HepG2 (cell line): ENCODE results near the gene SNHG17. TPM values are rescaled to one million over a fixed set of nuclear protein-coding genes. Genes with fewer than 3 reads are reported as not detected.
A peak's percentile ranks its signal among the peaks of the same experiment; 100 is the strongest.

Experiments
- ATAC-seq: fragments of 200-7000 bp; cut with Tn5 transposase; 3 replicates; pipeline ENCODE4 v1.9.1; 2020; ENCODE audit warnings: mild to moderate bottlenecking, moderate library complexity
- BruUV-seq: library from RNA; stranded (reverse); fragments of 400-500 nt; replicated peaks from 2 replicates; lab custom pipeline; 2021; lab: Mats Ljungman, UMichigan
- CTCF ChIA-PET: fragments of 300-600 bp; formaldehyde crosslinking; extraction: SDS; loops from one replicate; lab custom pipeline; 2021; ENCODE audit warnings: low total read pairs, inconsistent platforms, low intra/inter-chr PET ratio; lab: Yijun Ruan, JAX
- POLR2A ChIA-PET: fragments of 350-600 bp; sonication (Branson Sonifier 250); formaldehyde crosslinking; loops from one replicate; lab custom pipeline; 2020; ENCODE audit warnings: antibody characterized with exemption, inconsistent platforms; lab: Yijun Ruan, JAX
- DNase-seq: peaks from one replicate; pipeline ENCODE4 v3.0.0-alpha.2; 2015; ENCODE audit warnings: low spot score
- FAIRE-seq: peaks from 3 replicates; lab custom pipeline; 2011; peaks lifted over from hg19 to GRCh38; lab: Jason Lieb, UNC
- H2AFZ ChIP-seq: one replicate; pipeline ENCODE4 v1.6.1; 2011; ENCODE audit warnings: low read length, inconsistent platforms
- H3K27ac ChIP-seq: fragments of 300-600 bp; 3 replicates; pipeline ENCODE4 v1.8.0; 2011; ENCODE audit warnings: mixed run types, mild to moderate bottlenecking, mixed read lengths, low read length, inconsistent platforms; ENCODE audit not compliant: insufficient read depth; ENCODE audit errors: extremely low read length
- H3K27me3 ChIP-seq, 2 experiments: fragments of 200-600 bp in 1 of 2; 2 replicates in 1 of 2; 3 replicates in 1 of 2; pipeline versions ENCODE4 v1.6.0 to v1.8.0; 2011; ENCODE audit warnings: low read length in 2 of 2, mild to moderate bottlenecking in 2 of 2, moderate library complexity in 2 of 2, inconsistent platforms in 1 of 2; ENCODE audit not compliant: insufficient read depth in 2 of 2, control insufficient read depth in 1 of 2
- H3K36me3 ChIP-seq, 2 experiments: fragments of 200-600 bp in 1 of 2; replicated peaks in 1 of 2; 2 replicates in 1 of 2; 3 replicates in 1 of 2; pipeline versions ENCODE4 v1.5.1 to v1.8.0; 2011; ENCODE audit warnings: low read length in 2 of 2, inconsistent platforms in 1 of 2; ENCODE audit not compliant: insufficient read depth in 2 of 2, control insufficient read depth in 1 of 2
- H3K4me1 ChIP-seq: 2 replicates; pipeline ENCODE4 v1.5.1; 2012; ENCODE audit warnings: low read length, inconsistent platforms; ENCODE audit not compliant: insufficient read depth
- H3K4me2 ChIP-seq: 2 replicates; pipeline ENCODE4 v1.6.0; 2011; ENCODE audit warnings: low read depth, low read length, inconsistent platforms
- H3K4me3 ChIP-seq, 3 experiments: fragments of 200-600 bp in 1 of 3; sonication (generic), shearing (Covaris generic) in 1 of 3; replicated peaks in 1 of 3; 2 replicates each; pipeline ENCODE4 v1.5.1; 2011 to 2016; ENCODE audit warnings: low read length in 3 of 3, inconsistent platforms in 2 of 3, low read depth in 2 of 3, mild to moderate bottlenecking in 2 of 3, control low read depth in 1 of 3, mixed read lengths in 1 of 3; ENCODE audit not compliant: insufficient read depth in 1 of 3
- H3K79me2 ChIP-seq: one replicate; pipeline ENCODE4 v1.6.1; 2011; ENCODE audit warnings: low read length, inconsistent platforms; ENCODE audit not compliant: insufficient read depth
- H3K9ac ChIP-seq: 2 replicates; pipeline ENCODE4 v1.6.0; 2011; ENCODE audit warnings: mild to moderate bottlenecking, low read depth, low read length, inconsistent platforms; ENCODE audit not compliant: insufficient read depth
- H3K9me3 ChIP-seq: 2 replicates; pipeline ENCODE4 v1.5.1; 2012; ENCODE audit warnings: mild to moderate bottlenecking, low read length
- H4K20me1 ChIP-seq: 2 replicates; pipeline ENCODE4 v1.6.0; 2011; ENCODE audit warnings: inconsistent platforms, mild to moderate bottlenecking, low read length, moderate library complexity; ENCODE audit not compliant: insufficient read depth
- FOSL2 ChIP-seq: sonication (generic); formaldehyde crosslinking; IDR thresholded peaks from 2 replicates; pipeline ENCODE4 v1.4.0; 2020; ENCODE audit warnings: missing genetic modification reagents
- NR2F1 ChIP-seq, 2 experiments: fragments of 450-650 bp in 1 of 2; formaldehyde crosslinking in 1 of 2; IDR thresholded peaks; 2 replicates each; pipeline versions ENCODE4 v1.5.0 to v1.6.1; 2016 to 2020; ENCODE audit warnings: mild to moderate bottlenecking in 1 of 2, missing compliant biosample characterization in 1 of 2, missing genetic modification reagents in 1 of 2, moderate library complexity in 1 of 2
- RBAK ChIP-seq: sonication (generic); formaldehyde crosslinking; IDR thresholded peaks from 2 replicates; pipeline ENCODE4 v1.5.1; 2020; ENCODE audit warnings: mild to moderate bottlenecking, missing genetic modification reagents
- ZNF12 ChIP-seq: sonication (generic); formaldehyde crosslinking; IDR thresholded peaks from 2 replicates; pipeline ENCODE4 v1.5.0; 2020; ENCODE audit warnings: missing genetic modification reagents
- ZNF143 ChIP-seq: sonication (generic); formaldehyde crosslinking; IDR thresholded peaks from 2 replicates; pipeline ENCODE4 v1.4.0; 2020; ENCODE audit warnings: missing genetic modification reagents
- WGBS: methylation state at CpG from one replicate; pipeline ENCODE4 v1.1.6; 2017; ENCODE audit warnings: low lambda C conversion rate; 5-methylcytosine and 5-hydroxymethylcytosine counted together
- in situ Hi-C: cut with HindIII; loops from 2 replicates; pipeline ENCODE4 v1.10.0; 2017; ENCODE audit warnings: low pct_unique_long_range_greater_than_20kb; ENCODE audit not compliant: extremely low pct_ligation_motif_present
- intact Hi-C: fragments of 100-400 bp; cut with micrococcal nuclease; formaldehyde crosslinking; loops from one replicate; pipeline ENCODE4 v1.10.0; 2022; ENCODE audit not compliant: unreplicated experiment
- polyA plus RNA-seq, 8 experiments: library from polyadenylated mRNA; depleted of rRNA in 3 of 8; stranded (reverse) in 7 of 8; unstranded in 1 of 8; fragments of >200 nt; fragmentation: Illumina TruSeq in 4 of 8; extraction: Trizol in 4 of 8; gene quantifications; 2 replicates each; pipeline versions ENCODE4 v1.2.1 to v1.2.3, GENCODE V29; 2011 to 2016; ENCODE audit warnings: low read depth in 4 of 8, missing spikeins in 1 of 8, mixed read lengths in 1 of 8; ENCODE audit not compliant: insufficient read depth in 1 of 8
- total RNA-seq, 5 experiments: library from RNA; depleted of rRNA; stranded (reverse); fragments of >200 nt; fragmentation: Illumina TruSeq; extraction: Trizol; gene quantifications; 2 replicates each; pipeline ENCODE4 v1.2.3, GENCODE V29; 2016; ENCODE audit warnings: low read depth in 1 of 5

The SNHG17 gene
- total and polyA plus RNA-seq, 2 of the 13 experiments (the other 11 are each of a cell fraction or from before 2014, with no cell fraction given): 26.2 to 41.2 TPM

DNA sequence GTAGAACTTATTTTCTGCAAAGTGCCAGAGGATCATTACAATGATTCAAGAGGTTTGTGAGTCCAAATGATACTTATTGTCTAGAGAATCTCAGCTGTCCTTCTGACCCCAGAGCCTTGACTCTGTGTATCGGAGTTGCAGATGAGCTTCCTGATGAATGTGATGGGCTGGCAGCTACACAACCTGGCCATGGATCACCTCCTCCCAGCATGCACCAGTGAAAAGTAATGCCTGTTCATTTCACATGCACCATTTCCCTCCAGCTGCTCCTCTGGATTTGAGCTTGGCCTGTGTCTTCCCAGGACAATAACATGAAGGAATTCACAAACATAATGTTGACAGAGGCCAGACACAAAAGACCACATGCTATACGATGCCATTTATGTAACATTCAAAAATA lies 30.0 kb downstream of the SNHG17 start:
- CTCF ChIA-PET: no interaction called here
- H3K4me3 ChIP-seq: no peak overlapping the region
- H3K27me3 ChIP-seq: no peaks in the 10 kb centered on the region
- H3K9ac ChIP-seq: no peak overlapping the region
- H3K9me3 ChIP-seq: no peaks in the 10 kb centered on the region
- DNase-seq: no peak
- POLR2A ChIA-PET: no interaction called here
- in situ Hi-C loops (loop anchor here (5.0 to 25.0 kb wide), 2 partner anchors 68 to 343 kb away; no protein-coding TSS in a partner anchor), intact Hi-C loops (loop anchor here (5.0 kb wide), 1 partner anchor 328 kb away; no protein-coding TSS in a partner anchor)
- 69% methylated on average over 2 of the region's 2 CpGs for WGBS
- TF ChIP-seq ZNF143: peak; percentile 71
- no peak for TF ChIP-seq NR2F1 (CRISPR knock-in tag; IDR thresholded peaks at IDR 0.05)
- ATAC-seq: no peak
- no peaks in the 10 kb centered on the region for H3K36me3 ChIP-seq
- H3K79me2 ChIP-seq: no peaks in the 10 kb centered on the region
- H2AFZ ChIP-seq: no peak overlapping the region
- no peak overlapping the region for H3K4me2 ChIP-seq
- no peak for FAIRE-seq
- H3K27ac ChIP-seq: no peak overlapping the region
- H4K20me1 ChIP-seq: no peaks in the 10 kb centered on the region
- peaks cover 14% of the 10 kb centered on the region for H3K4me1 ChIP-seq
- BruUV-seq: no TSS peak

DNA sequence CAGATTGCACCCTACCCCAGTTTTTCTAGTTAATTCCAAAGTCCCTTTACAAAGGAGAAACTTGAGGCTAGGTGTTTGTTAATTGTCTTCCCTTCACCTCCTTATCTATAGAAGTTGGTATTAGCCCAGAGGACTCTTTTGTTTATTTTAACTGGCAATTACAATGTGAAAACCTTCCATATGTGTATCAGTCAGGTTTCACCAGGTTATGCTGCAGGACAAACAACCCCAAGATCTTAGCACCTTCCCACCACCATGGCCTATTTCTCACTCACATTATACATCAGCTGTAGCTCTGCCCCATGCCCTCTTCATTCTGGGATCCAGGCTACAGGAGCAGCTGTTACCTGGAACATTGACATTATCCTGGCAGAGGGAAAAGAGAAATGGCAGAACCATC lies 31.1 kb downstream of the SNHG17 start:
- Histone ChIP-seq H3K79me2 (no peaks in the 10 kb centered on the region), H4K20me1 (no peaks in the 10 kb centered on the region), H3K9me3 (no peaks in the 10 kb centered on the region), H2AFZ (no peak overlapping the region), H3K4me2 (no peak overlapping the region), H3K36me3 (no peaks in the 10 kb centered on the region), H3K4me3 (no peak overlapping the region), H3K27me3 (no peaks in the 10 kb centered on the region), H3K9ac (no peak overlapping the region), H3K4me1 (peaks cover 14% of the 10 kb centered on the region), H3K27ac (no peak overlapping the region)
- POLR2A ChIA-PET: no interaction called here
- no peak for FAIRE-seq
- in situ Hi-C loops: loop anchor here (25.0 kb wide), 1 partner anchor 342 kb away; no protein-coding TSS in a partner anchor
- CTCF ChIA-PET: no interaction called here
- no TSS peak for BruUV-seq
- intact Hi-C loops: no loop called here
- TF ChIP-seq RBAK (CRISPR knock-in tag): peak; percentile 96
- TF ChIP-seq FOSL2 (CRISPR knock-in tag): no peak
- peak; percentile 89 for TF ChIP-seq ZNF12 (CRISPR knock-in tag)
- no peak for DNase-seq
- no peak for ATAC-seq
